Stimulated activated CD4-positive, alpha-beta T cell treated with anti-CD3 and anti-CD28 coated beads, TNF-alpha, amount 100 ng/mL, for 1 hour (primary cell): ENCODE results near the gene GRIP2.

Source experiments
- DNase-seq, 3 donors: peaks; one replicate each; pipeline ENCODE4 v3.0.0-alpha.2; 2020; ENCODE audit warnings: low read depth in 3 of 3, low spot score in 1 of 3

Gene GRIP2

GRCh38 chr3:14508505-14508819, 31.7 kb downstream of the GRIP2 start:
- no peak for DNase-seq

- DNase-seq: no peak
Observed at GRCh38 chr3:14507757-14508504, 32.2 kb downstream of the GRIP2 start.

- no peak for DNase-seq
Observed at GRCh38 chr3:14507305-14507741, 32.8 kb downstream of the GRIP2 start.

- no peak for DNase-seq
Observed at GRCh38 chr3:14506626-14507304, 33.4 kb downstream of the GRIP2 start.

GRCh38 chr3:14505803-14506500, 34.2 kb downstream of the GRIP2 start:
- DNase-seq: no peak

- DNase-seq: no peak
Observed at GRCh38 chr3:14505001-14505802, 34.9 kb downstream of the GRIP2 start.

- DNase-seq: no peak
Observed at GRCh38 chr3:14503706-14504065, 36.5 kb downstream of the GRIP2 start.

GRCh38 chr3:14503033-14503705, 37.0 kb downstream of the GRIP2 start:
- no peak for DNase-seq

- no peak for DNase-seq
Observed at GRCh38 chr3:14502472-14502871, 37.7 kb downstream of the GRIP2 start.

GRCh38 chr3:14497321-14497720, 42.8 kb downstream of the GRIP2 start:
- no peak for DNase-seq

- DNase-seq: no peak
Observed at GRCh38 chr3:14496351-14496750, 43.8 kb downstream of the GRIP2 start.

GRCh38 chr3:14494973-14495300, 45.2 kb downstream of the GRIP2 start:
- no peak for DNase-seq

- DNase-seq: no peak
Observed at GRCh38 chr3:14494279-14494972, 45.7 kb downstream of the GRIP2 start.

- DNase-seq: no peak
Observed at GRCh38 chr3:14492948-14493881, 46.9 kb downstream of the GRIP2 start.

GRCh38 chr3:14491396-14492190, 48.5 kb downstream of the GRIP2 start:
- no peak for DNase-seq

GRCh38 chr3:14490831-14491230, 49.3 kb downstream of the GRIP2 start:
- DNase-seq: no peak

- DNase-seq: no peak
Observed at GRCh38 chr3:14490255-14490654, 49.9 kb downstream of the GRIP2 start.

- no peak for DNase-seq
Observed at GRCh38 chr3:14489641-14490040, 50.5 kb downstream of the GRIP2 start.
